ENCODE results near the gene RFC2. TPM values are rescaled to one million over a fixed set of nuclear protein-coding genes. Genes with fewer than 3 reads are reported as not detected.

The RFC2 gene
- total RNA-seq, 1 donor from 2014 or later: 14.5 TPM

DNA sequence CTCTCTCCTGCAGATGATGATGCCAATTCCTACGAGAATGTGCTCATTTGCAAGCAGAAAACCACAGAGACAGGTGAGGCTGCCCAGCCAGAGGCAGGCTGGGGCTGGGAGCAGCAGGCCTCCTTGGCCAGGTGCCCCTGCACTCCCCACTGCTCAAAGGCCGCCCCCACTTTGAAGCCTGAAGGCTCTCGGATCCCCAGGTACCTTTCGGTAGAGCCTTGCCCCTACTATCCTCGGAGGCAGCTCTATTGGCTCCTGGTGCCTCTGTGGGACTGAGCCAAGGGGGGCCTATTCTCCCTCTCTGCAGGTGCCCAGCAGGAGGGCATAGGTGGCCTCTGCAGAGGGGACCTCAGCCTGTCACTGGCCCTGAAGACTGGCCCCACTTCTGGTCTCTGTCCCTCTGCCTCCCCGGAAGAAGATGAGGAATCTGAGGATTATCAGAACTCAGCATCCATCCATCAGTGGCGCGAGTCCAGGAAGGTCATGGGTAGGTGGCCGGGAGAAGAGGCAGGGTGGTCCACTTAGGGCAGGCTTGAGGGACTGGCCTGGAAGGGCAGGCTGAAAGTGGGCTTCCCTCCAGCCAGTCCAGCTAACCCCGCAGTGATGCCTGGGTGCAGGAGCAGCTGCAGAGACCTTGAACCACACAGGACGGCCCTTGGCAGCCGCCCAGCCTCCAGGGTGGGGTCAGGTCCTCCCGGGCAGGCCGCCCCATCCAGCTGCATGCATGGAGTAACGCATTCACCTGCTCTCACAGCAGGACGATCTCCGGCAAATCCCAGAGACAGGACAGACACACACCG, 30.3 kb downstream of the RFC2 start:
- Histone ChIP-seq H3K4me3 (no peak overlapping the region), H3K4me1 (no peaks in the 10 kb centered on the region), H3K36me3 (no peaks in the 10 kb centered on the region), H3K27me3 (no peaks in the 10 kb centered on the region), H3K27ac (no peak overlapping the region), H3K9me3 (no peaks in the 10 kb centered on the region)
- intact Hi-C loops (cut with DNase I): no loop called here
- DNase-seq (ENCODE audit: extremely low spot score in 2 of 2): no peak
- TF ChIP-seq POLR2AphosphoS5 (IDR thresholded peaks at IDR 0.05; ENCODE audit: insufficient read depth in 1 of 2, low read depth in 1 of 2) (no peak), POLR2A (IDR thresholded peaks at IDR 0.05) (no peak)
- TF ChIP-seq, protein P1, sequence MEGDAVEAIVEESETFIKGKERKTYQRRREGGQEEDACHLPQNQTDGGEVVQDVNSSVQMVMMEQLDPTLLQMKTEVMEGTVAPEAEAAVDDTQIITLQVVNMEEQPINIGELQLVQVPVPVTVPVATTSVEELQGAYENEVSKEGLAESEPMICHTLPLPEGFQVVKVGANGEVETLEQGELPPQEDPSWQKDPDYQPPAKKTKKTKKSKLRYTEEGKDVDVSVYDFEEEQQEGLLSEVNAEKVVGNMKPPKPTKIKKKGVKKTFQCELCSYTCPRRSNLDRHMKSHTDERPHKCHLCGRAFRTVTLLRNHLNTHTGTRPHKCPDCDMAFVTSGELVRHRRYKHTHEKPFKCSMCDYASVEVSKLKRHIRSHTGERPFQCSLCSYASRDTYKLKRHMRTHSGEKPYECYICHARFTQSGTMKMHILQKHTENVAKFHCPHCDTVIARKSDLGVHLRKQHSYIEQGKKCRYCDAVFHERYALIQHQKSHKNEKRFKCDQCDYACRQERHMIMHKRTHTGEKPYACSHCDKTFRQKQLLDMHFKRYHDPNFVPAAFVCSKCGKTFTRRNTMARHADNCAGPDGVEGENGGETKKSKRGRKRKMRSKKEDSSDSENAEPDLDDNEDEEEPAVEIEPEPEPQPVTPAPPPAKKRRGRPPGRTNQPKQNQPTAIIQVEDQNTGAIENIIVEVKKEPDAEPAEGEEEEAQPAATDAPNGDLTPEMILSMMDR (IDR thresholded peaks at IDR 0.05): no peak

DNA sequence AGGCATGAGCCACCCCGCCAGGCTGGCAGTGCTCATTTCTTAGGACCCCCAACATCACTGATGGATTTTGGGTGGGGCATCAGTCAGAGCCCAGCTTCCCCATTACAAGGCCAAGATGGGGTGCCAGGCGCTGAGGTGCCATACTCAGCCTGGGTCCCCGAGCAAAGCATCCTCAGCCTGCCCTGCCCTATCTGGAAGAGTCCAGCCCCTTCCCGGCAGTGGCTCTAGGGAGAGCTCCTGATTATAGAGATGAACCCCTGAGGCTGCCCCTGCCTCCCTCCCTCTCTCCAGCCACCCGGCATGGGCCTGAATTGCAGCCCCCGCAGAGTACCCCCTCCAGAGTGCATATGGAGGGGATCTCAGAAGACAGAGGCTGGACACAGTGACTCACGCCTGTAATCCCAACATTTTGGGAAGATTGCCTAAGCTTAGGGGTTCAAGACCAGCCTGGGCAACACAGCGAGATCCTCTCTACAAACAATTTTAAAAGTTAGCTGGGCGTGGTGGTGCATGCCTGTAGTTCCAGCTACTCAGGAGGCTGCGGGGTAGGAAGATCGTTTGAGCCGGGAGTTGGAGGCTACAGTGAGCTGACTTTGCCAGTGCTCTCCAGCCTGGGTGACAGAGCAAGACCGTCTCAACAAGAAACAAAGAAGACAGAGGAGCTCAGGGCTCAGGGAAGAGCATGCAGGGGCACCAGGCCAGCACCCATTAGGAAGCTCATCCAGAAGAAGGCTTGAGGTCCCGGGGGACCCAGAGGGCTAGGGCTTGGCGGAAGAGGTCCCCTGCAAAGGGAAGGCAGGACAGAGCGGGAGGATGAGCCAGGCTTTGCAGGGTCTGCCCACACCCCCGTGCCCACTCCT, 31.1 kb downstream of the RFC2 start:
- intact Hi-C loops (cut with DNase I): no loop called here
- TF ChIP-seq, protein P1 (IDR thresholded peaks at IDR 0.05): no peak
- TF ChIP-seq POLR2AphosphoS5 (IDR thresholded peaks at IDR 0.05; ENCODE audit: insufficient read depth in 1 of 2, low read depth in 1 of 2): no peak
- no peak for TF ChIP-seq POLR2A (IDR thresholded peaks at IDR 0.05)
- H3K27ac ChIP-seq: no peak overlapping the region
- no peaks in the 10 kb centered on the region for H3K27me3 ChIP-seq
- H3K36me3 ChIP-seq: no peaks in the 10 kb centered on the region
- no peak for DNase-seq (ENCODE audit: extremely low spot score in 2 of 2)
- H3K4me3 ChIP-seq: no peak overlapping the region
- no peaks in the 10 kb centered on the region for H3K4me1 ChIP-seq
- H3K9me3 ChIP-seq: no peaks in the 10 kb centered on the region

DNA sequence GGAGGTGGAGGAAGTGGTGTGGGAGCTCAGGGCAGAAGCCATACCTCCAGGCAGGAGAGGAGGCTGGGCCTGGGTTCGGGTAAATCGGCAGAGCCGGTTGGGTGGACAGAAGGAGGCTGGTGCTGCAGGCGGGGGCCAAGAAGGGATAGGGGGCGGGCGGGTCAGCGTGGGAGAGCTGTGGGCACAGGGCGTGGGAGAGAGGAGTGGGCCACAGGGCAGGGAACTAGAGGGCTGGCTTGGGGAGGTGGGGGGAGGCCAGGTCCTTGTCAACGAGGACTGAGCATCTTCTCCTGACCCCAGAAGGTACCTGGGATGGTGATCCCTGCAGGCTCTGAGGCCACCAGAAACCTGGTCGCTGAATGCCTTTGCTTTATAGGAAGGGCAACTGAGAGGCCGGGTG, 32.5 kb downstream of the RFC2 start:
- DNase-seq (ENCODE audit: extremely low spot score in 2 of 2): no peak
- Histone ChIP-seq H3K4me1 (no peaks in the 10 kb centered on the region), H3K27me3 (no peaks in the 10 kb centered on the region), H3K36me3 (no peaks in the 10 kb centered on the region), H3K9me3 (no peaks in the 10 kb centered on the region), H3K27ac (no peak overlapping the region), H3K4me3 (no peak overlapping the region)
- intact Hi-C loops (cut with DNase I): no loop called here
- TF ChIP-seq POLR2A (IDR thresholded peaks at IDR 0.05): no peak
- TF ChIP-seq POLR2AphosphoS5 (IDR thresholded peaks at IDR 0.05; ENCODE audit: insufficient read depth in 1 of 2, low read depth in 1 of 2): no peak
- TF ChIP-seq, protein P1 (IDR thresholded peaks at IDR 0.05): no peak

DNA sequence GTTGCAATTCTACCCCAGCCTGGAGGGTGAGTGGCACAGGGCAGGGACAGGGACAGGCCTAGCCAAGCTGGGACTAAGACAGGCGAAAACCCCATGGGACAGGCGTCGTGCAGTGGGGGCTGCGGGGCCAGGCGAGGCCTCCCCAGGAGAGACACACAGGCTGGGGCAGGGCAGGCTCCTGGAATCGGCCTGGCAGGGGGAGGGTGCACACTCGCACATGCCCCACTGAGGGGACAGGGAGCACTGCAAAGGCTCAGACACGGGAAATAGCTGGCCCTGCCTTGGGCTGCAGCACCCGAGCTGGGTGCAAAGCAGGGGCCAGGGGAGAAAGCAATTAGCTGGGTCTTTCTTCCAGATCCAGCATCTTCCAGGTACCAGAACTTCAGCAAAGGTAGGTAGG, 34.0 kb downstream of the RFC2 start:
- no peaks in the 10 kb centered on the region for H3K9me3 ChIP-seq
- DNase-seq (ENCODE audit: extremely low spot score in 2 of 2): no peak
- H3K4me3 ChIP-seq: no peak overlapping the region
- no peak overlapping the region for H3K27ac ChIP-seq
- TF ChIP-seq POLR2AphosphoS5 (IDR thresholded peaks at IDR 0.05; ENCODE audit: insufficient read depth in 1 of 2, low read depth in 1 of 2) (no peak), POLR2A (IDR thresholded peaks at IDR 0.05) (no peak)
- TF ChIP-seq, protein P1 (IDR thresholded peaks at IDR 0.05): no peak
- H3K36me3 ChIP-seq: no peaks in the 10 kb centered on the region
- H3K4me1 ChIP-seq: no peaks in the 10 kb centered on the region
- intact Hi-C loops (cut with DNase I): no loop called here
- no peaks in the 10 kb centered on the region for H3K27me3 ChIP-seq

Measured in vagina (tissue), 2 donors.